NCI-H524 treated with DMSO at 0.1 percent for 48 hours (cell line): Measurements from ENCODE around the gene DIDO1.
A peak's percentile ranks its signal among the peaks of the same experiment; 100 is the strongest.
"Not testable (repeated sequence)": the region's sequence is repeated elsewhere in the genome, so short reads cannot be mapped to it uniquely, and the experiment has no call there.

Experiments used
- DNase-seq: peaks from one replicate; lab custom pipeline; 2025; lab: John Stamatoyannopoulos, UW

The DIDO1 gene

DNA sequence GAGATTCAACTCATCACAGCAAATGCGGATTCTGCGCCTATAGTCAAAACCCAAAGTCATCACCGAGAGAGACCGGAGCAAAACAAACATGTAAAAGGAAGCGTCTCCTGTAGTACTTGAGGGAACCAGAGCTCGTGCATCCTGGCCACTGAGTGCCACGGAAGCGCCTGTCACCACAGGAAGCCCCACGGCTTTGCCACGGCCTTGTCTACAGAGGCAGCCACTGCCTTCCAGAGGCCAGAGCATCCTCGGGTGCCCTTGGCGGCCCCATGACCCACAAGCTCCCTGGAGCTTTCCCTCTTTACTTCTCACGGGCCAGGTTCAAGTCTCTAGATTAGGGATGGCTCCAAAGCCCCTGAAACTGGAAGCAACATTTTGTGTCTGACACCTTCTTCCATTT lies 72.2 kb downstream of the DIDO1 start:
- no peak for DNase-seq

DNA sequence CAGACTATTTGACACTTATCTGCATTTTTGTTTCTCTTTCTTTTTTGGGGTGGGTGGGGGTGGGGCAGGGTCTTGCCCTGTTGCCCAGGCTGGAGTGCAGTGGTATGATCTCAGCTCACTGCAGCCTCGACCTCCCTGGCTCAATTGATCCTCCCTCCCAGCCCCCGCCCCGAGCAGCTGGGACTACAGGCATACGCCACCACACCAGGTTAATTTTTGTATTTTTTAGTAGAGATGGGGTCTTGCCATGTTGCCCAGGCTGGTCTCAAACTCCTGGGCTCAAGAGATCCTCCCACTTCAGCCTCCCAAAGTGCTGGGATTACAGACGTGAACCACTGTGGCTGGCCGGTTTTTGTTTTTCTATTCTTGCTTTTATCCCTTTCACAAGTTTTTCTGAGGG lies 73.0 kb downstream of the DIDO1 start:
- DNase-seq, result not testable (repeated sequence)

DNA sequence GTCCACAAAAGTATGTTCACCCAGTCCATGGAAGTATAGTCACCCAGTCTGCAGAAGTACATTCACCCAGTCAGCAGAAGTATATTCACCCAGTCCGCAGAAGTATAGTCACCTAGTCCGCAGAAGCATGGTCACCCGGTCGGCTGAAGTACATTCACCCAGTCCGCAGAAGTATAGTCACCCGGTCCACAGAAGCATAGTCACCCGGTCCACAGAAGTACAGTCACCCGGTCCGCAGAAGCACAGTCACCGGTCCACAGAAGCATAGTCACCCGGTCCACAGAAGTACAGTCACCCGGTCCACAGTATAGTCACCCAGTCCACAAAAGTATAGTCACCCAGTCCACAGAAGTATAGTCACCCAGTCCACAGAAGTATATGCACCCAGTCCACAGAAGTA lies 73.5 kb downstream of the DIDO1 start:
- DNase-seq, result no peak

DNA sequence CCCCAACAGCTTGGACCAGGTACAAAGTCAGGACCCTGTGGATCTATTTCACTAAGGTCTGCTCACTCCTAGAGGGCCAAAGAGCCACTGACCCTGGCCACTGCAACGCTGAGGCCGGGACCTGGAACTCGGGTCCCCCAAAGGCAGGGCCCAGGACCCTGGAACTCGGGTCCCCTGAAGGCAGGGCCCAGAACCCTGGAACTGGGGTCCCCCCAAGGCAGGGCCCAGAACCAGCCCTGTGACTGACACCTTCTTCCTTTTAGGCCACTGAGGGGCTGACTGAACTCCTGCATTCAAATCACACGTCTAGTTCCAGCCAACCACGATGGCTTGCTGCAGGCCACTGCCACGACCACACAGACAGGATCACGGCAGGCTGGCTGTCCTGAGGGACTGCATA lies 74.1 kb downstream of the DIDO1 start:
- no peak for DNase-seq

DNA sequence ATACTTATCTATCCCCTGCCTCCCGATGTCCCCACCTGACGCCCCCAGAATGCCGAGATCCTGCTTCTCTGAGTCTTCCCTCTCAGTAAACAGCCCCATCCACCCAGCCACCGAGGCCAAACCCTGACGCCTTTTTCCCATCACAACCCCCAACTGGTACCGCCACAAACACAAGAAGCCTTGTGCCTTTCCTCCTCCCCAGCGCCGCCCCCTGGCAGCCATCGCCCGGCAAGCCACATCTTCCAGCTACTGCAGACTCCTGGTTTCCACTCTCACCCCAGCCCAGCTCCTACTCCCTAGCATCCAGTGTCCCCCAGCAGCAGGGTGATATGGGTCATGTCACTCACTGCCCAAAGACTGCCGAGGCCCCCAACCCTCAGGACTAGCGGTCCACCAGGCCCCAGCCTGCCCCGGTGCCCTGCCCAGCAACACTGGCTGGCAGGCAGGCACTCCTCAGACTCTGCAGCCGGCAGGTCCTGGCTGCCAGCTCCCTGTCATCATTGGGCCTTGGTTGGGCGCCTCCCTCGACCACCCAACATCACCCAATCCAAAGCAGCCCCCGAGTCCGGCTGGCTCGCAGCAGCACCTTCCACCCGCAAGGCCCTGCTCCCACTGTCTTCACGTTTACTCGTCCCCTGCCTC lies 75.9 kb downstream of the DIDO1 start:
- DNase-seq, result no peak

DNA sequence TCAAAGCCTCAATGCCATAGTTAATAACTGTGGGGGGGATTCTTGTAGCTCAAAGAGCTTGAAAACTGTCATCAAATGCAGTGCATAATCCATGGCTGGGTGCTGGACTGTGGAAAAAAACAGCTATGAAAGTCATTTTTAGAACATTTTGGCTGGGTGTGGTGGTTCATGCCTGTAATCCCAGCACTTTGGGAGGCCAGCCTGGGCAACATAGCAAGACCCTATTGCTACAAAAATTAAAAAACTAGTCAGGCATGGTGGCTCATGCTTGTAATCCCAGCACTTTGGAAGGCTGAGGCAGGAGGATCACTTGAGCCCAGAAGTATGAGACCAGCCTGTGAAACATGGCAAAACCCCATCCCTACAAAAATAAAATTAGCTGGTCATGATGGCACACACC lies 76.9 kb downstream of the DIDO1 start:
- no peak for DNase-seq

DNA sequence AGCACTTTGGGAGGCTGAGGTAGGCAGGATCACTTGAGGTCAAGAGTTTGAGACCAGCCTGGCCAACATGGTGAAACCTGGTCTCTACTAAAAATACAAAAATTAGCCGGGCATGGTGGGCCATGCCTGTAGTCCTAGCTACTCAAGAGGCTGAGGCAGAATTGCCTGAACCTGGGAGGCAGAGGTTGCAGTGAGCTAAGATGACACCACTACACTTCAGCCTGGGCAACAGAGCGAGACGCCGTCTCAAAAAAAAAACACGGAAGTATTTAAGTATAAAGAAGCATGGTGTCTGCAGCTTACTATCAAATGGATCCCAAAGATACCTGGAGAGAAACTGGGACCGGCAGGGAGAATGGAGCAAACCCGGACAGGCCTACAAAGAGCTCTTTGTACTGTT lies 77.4 kb downstream of the DIDO1 start:
- DNase-seq, result not testable (repeated sequence)

DNA sequence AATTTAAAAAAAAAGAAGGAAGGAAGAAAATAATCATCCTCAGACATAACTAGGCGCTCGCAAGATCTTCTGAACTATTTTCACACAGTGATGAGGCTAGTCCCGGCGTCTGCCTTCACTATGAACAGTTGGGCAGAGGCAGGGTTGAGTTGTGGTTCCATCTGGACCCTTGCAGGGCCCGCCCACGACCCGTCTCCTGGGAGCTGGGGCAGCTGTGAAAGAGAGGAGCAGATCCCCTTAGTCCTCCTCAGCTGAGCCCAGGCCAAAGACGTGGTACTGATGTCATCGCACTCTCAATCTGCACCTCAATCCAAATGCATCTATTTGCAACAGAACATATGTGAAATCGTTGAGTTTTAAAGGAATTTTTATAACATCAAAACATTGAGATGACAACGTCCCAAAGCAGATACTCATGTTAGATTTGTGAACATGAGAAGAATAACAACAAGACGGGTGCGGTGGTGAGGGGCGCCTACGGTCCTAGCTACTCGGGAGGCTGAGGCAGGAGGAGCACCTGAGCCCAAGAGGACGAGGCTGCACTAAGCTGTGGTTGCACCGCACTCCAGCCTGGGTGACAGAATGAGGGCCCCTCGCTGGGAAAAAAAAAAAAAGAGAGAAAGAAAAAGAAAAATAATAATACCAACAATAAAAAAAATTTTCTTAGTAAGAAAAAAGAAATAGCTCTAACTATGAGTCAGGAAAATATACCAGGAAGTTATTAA lies 80.0 kb downstream of the DIDO1 start:
- peak; percentile 67 for DNase-seq

DNA sequence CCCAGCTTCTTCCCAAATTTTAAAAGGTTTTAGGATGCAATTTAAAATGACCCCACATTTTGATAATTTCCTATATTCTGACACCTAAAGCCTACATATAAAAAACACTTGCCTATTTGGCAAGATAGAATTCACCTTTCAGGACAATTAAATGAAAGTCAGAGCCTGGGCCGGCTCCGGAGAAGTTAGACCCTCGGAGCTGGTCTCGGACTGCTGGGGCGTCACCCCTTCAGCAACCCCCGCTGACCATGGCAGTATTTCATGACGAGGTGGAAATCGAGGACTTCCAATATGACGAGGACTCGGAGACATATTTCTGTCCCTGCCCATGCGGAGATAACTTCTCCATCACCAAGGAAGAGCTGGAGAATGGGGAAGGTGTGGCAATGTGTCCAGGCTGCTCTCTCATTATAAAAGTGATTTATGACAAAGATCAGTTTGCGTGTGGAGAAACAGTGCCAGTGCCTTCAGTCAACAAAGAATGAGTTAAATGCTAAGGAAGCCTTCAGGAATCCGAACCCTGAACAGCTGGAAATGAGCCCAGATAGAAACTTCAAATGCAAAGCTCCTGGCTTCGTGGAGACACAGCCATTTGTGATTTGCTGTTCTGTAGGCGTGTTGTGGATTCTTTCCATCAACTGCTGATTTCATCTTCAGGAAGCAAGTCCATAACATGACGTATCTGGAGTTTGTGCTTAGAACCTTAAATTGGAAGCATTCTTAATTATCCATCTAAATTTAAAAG lies 80.7 kb downstream of the DIDO1 start:
- no peak for DNase-seq

DNA sequence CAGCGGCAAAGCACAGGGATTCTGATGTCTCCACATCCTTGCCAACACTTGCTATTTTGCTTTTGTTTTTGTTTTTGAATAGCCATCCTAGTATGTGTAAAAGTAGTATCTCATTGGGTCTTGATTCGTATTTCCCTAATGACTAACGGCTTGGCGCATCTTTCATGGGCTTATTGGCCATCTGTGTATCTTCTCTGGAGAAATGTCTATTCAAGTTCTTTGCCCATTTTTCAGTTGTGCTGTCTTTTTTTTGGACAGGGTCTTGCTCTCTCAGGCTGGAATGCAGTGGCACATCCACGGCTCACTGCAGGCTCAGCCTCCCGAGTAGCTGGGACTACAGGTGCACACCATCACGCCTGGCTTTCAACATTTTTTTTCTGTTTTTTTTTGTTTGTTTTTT lies 82.1 kb downstream of the DIDO1 start:
- no peak for DNase-seq

DNA sequence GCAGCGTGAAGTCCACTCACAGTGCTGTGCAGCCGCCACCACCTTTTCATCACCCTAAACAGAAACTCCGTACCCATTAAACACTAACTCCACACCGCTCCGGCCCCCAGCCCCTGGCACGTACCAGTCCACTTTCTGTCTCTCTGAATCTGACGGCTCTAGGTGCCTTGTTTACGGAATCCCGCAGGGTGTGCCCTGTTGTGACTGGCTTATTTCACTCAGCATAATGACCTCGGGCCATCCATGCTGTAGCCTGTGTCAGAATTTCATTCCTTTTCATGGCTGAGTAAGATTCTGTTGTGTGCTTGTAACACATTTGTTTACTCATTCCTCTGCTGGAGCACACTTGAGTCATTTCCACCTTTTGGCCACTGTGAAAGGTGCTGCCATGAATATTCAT lies 82.6 kb downstream of the DIDO1 start:
- DNase-seq, result no peak

DNA sequence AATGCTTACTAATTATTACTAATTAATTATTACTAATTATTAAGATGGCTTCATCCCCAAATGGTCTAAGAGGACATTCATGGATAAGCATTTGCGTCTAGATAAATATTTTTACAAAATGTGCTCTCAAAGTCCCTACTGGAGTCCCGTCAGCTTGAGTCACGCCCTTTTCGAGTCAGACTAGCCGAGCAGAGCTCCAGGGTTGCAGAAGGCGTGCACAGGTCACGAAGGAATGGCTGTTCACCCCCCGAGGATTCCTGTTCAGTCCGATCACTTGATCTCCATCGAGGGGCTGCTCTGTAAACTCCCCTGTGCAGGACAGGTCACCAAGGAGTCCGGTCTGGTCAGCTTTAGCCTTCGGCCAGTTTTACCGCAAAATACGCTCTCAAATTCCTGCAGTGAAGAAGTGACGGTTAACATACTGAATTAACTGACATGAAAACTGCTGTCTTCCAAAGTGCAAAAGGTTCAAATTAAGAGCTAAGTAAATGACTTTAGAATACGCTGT lies 84.5 kb downstream of the DIDO1 start:
- DNase-seq, result no peak

DNA sequence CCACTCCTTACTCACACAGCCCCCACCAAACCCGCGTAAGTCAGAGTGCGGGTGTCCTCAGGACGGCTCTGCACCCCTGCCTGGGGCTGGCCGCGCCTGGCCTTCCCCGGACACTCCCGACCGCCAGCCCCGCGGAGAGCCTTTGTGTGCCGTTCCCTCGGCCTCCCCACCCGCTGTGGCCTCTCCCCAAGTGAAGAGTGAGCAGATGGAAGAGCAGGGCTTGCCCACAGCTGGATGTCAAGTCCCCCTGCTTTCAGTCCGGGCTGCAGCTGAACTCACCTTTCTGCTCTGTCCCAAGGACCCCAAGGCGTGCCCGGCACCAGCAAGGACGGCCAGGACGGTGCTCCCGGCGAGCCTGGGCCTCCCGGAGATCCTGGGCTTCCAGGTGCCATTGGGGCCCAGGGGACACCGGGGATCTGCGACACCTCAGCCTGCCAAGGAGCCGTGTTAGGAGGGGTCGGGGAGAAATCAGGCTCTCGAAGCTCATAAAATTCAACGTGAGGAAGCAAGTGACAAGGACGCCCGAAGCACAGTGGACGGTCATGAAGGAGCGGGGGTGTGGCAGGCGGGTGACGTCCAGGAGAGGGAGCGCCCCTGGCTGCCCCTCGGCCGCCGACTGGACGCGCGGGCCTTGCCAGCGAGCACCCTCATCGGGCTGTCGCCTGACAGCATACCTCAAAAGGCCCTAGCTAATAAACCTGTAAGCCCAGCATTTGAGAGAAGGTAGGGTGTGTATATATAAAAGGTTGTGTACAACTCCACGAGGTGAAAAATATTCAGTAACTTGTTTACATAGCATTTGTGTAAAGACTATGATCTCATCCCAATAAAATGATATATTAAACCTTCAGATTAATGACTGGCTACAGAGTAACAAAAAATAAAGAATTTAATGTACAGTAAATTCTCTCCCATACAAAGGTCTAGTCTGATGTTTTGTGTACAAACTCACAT lies 85.8 kb downstream of the DIDO1 start:
- no peak for DNase-seq

DNA sequence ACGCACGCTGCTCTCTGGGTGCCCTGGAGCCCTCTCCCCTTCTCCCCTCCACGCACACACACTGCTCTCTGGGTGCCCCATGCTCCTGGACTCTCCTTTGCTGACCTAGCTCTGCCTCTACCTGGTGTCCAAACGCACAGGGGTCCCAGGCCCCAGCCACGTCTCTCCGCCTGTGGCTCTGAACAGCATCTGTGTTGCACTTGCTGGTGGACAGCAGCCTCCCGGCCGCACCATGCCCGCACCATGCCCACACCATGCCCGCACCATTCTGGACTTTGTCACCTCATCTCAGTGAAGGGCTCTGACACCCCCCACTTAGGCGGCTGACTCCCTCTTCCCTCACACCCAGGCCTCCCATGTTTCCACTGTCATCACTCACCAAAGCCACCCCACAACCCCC lies 86.5 kb downstream of the DIDO1 start:
- DNase-seq, result no peak

DNA sequence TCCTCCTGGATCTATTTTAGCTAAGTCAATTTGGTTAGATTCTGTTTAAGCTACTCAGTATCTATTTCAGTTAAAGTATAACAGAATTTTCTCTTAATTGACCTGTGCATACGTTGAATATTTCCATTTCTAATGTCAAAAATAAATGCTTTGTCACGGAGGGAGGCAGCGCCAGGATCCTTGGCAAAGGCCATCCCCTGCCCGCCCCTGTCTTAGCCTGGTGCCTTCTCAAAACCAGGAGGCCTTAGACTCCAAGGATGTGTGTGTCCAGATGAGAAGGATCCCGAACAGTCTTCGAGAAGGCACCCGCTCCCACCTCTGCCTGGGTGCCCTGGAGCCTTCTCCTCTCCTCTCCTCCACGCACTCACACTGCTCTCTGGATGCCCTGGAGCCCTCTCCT lies 87.0 kb downstream of the DIDO1 start:
- DNase-seq, result no peak

DNA sequence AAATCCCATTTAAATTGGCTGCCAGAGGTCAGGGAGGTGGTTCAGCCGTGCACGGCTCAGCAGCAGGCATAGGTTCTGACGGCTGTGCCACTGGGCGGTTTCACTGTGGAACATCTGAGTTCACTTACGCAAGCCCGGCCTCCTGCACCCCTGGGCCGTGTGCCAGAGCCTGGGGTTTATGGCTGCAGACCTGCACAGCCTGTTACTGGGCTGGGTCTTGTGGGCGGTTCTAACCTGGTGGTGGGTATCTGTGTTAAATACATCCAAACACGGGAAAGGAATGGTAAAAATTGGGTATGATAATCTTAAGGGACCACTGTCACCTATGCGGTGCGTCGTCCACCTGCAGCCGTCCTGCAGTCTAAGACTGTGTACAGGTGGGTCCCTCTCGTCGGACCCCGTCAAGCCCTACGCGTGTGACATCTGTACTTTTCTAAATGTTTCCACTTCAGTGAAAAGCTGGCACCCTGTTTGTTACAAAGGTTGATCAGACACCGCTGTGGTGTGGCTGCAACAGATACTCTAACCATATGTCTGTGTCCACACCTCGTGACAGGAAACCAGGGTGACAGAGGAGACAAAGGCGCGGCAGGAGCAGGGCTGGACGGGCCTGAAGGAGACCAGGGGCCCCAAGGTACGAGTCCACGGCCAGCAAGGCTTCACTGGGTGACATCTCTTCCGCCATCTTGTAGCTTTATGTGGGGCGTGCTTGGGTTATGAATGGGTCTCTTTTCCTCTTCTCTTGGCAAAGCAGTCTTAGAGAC lies 88.0 kb downstream of the DIDO1 start:
- peak; percentile 5 for DNase-seq

DNA sequence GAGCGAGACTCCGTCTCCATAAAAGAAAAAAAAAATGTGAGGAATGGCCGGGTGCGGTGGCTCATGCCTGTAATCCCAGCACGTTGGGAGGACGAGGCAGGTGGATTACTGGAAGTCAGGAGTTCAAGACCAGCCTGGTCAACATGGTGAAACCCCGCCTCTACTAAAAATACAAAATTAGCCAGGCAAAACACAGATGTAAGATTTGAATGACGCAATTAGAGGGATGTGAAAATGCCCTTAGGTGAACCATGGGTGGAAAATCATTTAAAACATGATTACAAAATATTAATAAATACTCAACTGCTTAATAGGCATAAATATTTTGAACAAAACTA lies 88.5 kb downstream of the DIDO1 start:
- DNase-seq, result no peak

DNA sequence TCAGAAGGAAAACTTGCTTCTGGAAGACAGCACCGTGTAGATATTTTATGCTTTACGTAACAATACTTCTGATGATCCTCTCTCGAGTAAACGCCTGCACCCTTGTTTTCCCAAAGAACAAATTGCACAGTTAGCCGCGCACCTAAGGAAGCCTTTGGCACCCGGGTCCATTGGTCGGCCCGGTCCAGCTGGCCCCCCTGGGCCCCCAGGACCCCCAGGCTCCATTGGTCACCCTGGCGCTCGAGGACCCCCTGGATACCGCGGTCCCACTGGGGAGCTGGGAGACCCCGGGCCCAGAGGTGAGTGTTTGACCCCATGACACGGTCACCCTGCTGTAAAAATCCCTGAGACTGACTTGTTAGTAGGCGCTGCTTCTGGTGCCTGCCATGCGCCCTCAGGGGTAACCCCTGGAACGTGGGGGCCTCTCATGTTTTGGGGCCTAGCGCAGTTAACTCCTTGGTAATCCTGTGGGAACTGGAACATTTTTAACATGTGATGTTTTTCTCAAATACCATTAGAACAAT lies 89.3 kb downstream of the DIDO1 start:
- no peak for DNase-seq

DNA sequence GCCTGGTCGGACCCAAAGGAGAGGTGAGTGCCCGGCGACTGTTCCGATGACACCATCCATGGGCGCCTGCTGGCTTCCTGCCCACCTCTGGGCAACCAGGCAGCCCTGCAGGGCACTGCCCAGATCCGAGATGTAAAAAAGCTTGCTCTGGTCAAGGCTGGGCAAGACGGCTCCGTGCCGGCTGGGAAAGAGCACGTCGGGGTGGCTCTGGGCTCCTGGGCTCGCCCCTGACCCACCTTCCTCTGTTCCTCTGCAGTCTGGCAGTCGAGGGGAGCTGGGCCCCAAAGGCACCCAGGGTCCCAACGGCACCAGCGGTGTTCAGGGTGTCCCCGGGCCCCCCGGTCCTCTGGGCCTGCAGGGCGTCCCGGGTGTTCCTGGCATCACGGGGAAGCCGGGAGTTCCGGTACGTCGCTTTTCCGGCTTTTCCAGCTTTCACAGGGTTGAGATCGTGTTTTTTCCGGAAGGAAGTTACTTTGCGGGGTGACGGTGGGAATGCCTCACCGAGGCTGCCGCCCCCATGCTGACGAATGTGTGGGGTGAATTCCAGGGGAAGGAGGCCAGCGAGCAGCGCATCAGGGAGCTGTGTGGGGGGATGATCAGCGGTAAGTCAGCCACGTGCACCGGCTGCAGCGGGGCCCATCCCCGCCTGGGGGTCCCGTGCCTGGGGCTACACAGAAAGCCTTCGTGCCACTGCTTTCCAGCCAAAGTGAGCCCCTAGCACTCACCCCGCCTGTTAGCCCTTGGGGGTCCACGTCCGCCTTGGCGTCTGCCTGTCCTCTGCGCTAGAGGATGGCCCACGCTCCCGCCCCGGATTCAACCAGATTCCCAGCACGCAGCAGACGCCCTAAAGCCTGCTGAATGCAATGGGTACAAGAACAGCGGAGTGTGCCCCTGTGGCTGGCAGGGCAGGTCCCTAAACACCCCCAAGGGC lies 90.1 kb downstream of the DIDO1 start:
- DNase-seq, result no peak
